ENCODE measurements around the gene REG3A.

The REG3A gene

GRCh38 chr2:79159653-79160052 is at the start of gene REG3A:
Gene REG3A, minus strand, starts transcription at chr2:79159753. Its CDS starts 348 bp downstream, at chr2:79159405.
- DNase-seq (ENCODE audit: insufficient read length, low spot score), result no peak
- FAIRE-seq, result no peak

- FAIRE-seq (no peak), DNase-seq (ENCODE audit: insufficient read length, low spot score) (no peak)
Measured at GRCh38 chr2:79200762-79201161, 41.2 kb upstream of the REG3A start.

- FAIRE-seq (no peak), DNase-seq (ENCODE audit: insufficient read length, low spot score) (no peak)
Measured at GRCh38 chr2:79191816-79192215, 32.3 kb upstream of the REG3A start.

- FAIRE-seq (no peak), DNase-seq (ENCODE audit: insufficient read length, low spot score) (no peak)
Measured at GRCh38 chr2:79191081-79191480, 31.5 kb upstream of the REG3A start.

- FAIRE-seq (no peak), DNase-seq (ENCODE audit: insufficient read length, low spot score) (no peak)
Measured at GRCh38 chr2:79189465-79189864, 29.9 kb upstream of the REG3A start.

- FAIRE-seq, result no peak
- no peak for DNase-seq (ENCODE audit: insufficient read length, low spot score)
Measured at GRCh38 chr2:79181617-79182016, 22.1 kb upstream of the REG3A start.

GRCh38 chr2:79180092-79180491 is 20.5 kb upstream of the REG3A start:
- no peak for DNase-seq (ENCODE audit: insufficient read length, low spot score)
- no peak for FAIRE-seq

GRCh38 chr2:79179036-79179435 is 19.5 kb upstream of the REG3A start:
- DNase-seq (ENCODE audit: insufficient read length, low spot score), result no peak
- FAIRE-seq, result no peak

- DNase-seq (ENCODE audit: insufficient read length, low spot score), result no peak
Measured at GRCh38 chr2:79178076-79178674, 18.6 kb upstream of the REG3A start.

GRCh38 chr2:79171348-79171958 is 11.9 kb upstream of the REG3A start:
- FAIRE-seq, result no peak
- DNase-seq (ENCODE audit: insufficient read length, low spot score), result no peak

More at GRCh38 chr2:79178076-79178674, 18.6 kb upstream of the REG3A start:
- no peak for FAIRE-seq

GRCh38 chr2:79162801-79163200 is 3.2 kb upstream of the REG3A start:
- DNase-seq (ENCODE audit: insufficient read length, low spot score) (no peak), FAIRE-seq (no peak)

- FAIRE-seq, result no peak
- no peak for DNase-seq (ENCODE audit: insufficient read length, low spot score)
Measured at GRCh38 chr2:79162132-79162531, 2.6 kb upstream of the REG3A start.

- DNase-seq (ENCODE audit: insufficient read length, low spot score), result no peak
- no peak for FAIRE-seq
Measured at GRCh38 chr2:79159030-79159429, 523 bp downstream of the REG3A start.

GRCh38 chr2:79155826-79156476 is 3.6 kb downstream of the REG3A start:
- FAIRE-seq (no peak), DNase-seq (ENCODE audit: insufficient read length, low spot score) (no peak)

- no peak for DNase-seq (ENCODE audit: insufficient read length, low spot score)
- no peak for FAIRE-seq
Measured at GRCh38 chr2:79139423-79139822, 20.1 kb downstream of the REG3A start.

GRCh38 chr2:79138385-79138784 is 21.2 kb downstream of the REG3A start:
- FAIRE-seq (no peak), DNase-seq (ENCODE audit: insufficient read length, low spot score) (no peak)

GRCh38 chr2:79131687-79132086 is 27.9 kb downstream of the REG3A start:
- DNase-seq (ENCODE audit: insufficient read length, low spot score), result no peak
- no peak for FAIRE-seq

GRCh38 chr2:79129804-79130203 is 29.7 kb downstream of the REG3A start:
- FAIRE-seq, result no peak
- DNase-seq (ENCODE audit: insufficient read length, low spot score), result no peak

- DNase-seq (ENCODE audit: insufficient read length, low spot score) (no peak), FAIRE-seq (no peak)
Measured at GRCh38 chr2:79129260-79129659, 30.3 kb downstream of the REG3A start.

GRCh38 chr2:79128406-79128805 is 31.1 kb downstream of the REG3A start:
- no peak for FAIRE-seq
- DNase-seq (ENCODE audit: insufficient read length, low spot score), result no peak

GRCh38 chr2:79125721-79125985 is 33.9 kb downstream of the REG3A start:
- no peak for FAIRE-seq

GRCh38 chr2:79124907-79125720 is 34.4 kb downstream of the REG3A start:
- FAIRE-seq (no peak), DNase-seq (ENCODE audit: insufficient read length, low spot score) (no peak)

More at GRCh38 chr2:79125721-79125985, 33.9 kb downstream of the REG3A start:
- DNase-seq (ENCODE audit: insufficient read length, low spot score), result no peak

Measured in HTR-8/SVneo (cell line).